Activated CD4-positive, alpha-beta T cell treated with anti-CD3 and anti-CD28 coated beads, Interleukin-2, amount 50 U/mL, for 1 hour (primary cell): ENCODE measurements around the gene DDN.
A peak's percentile ranks its signal among the peaks of the same experiment; 100 is the strongest.

Source experiments
- DNase-seq: peaks from one replicate; pipeline ENCODE4 v3.0.0-alpha.2; 2020

DDN gene

GRCh38 chr12:48960834-48961233 is 38.3 kb downstream of the DDN start:
- DNase-seq, result no peak

GRCh38 chr12:48958049-48958388 is 41.2 kb downstream of the DDN start:
- no peak for DNase-seq

- peak; percentile 91 for DNase-seq
Observed at GRCh38 chr12:48957141-48958048, 41.8 kb downstream of the DDN start, which contains the start of gene ARF3. Gene ARF3, minus strand, starts transcription at chr12:48957487. Its CDS starts 16,392 bp downstream, at chr12:48941095.

- DNase-seq, result no peak
Observed at GRCh38 chr12:48956279-48957140, 42.7 kb downstream of the DDN start.

- DNase-seq, result no peak
Observed at GRCh38 chr12:48954841-48955501, 44.2 kb downstream of the DDN start.

GRCh38 chr12:48954061-48954460 is 45.1 kb downstream of the DDN start:
- no peak for DNase-seq

GRCh38 chr12:48952691-48953090 is 46.5 kb downstream of the DDN start:
- no peak for DNase-seq

GRCh38 chr12:48947727-48948126 is 51.4 kb downstream of the DDN start:
- DNase-seq, result no peak

GRCh38 chr12:48946943-48947342 is 52.2 kb downstream of the DDN start:
- no peak for DNase-seq

- no peak for DNase-seq
Observed at GRCh38 chr12:48946205-48946604, 53.0 kb downstream of the DDN start.
